MG63 (cell line): ENCODE data around the gene RHBDD3. TPM values are rescaled to one million over a fixed set of nuclear protein-coding genes. Genes with fewer than 3 reads are reported as not detected.

Experiments
- DNase-seq: peaks from one replicate; pipeline ENCODE4 v3.0.0-alpha.2; 2020
- H3K27me3 ChIP-seq: fragments of 250-450 bp; sonication (Bioruptor Pico); 2 replicates; pipeline ENCODE4 v1.5.1; 2020; ENCODE audit warnings: mild to moderate bottlenecking, moderate library complexity
- H3K36me3 ChIP-seq: fragments of 250-450 bp; sonication (Bioruptor Pico); 2 replicates; pipeline ENCODE4 v1.5.1; 2020; ENCODE audit warnings: mild to moderate bottlenecking, moderate library complexity
- H3K4me3 ChIP-seq: fragments of 250-450 bp; sonication (Bioruptor Pico); 2 replicates; pipeline ENCODE4 v1.5.1; 2020; ENCODE audit warnings: mild to moderate bottlenecking, moderate library complexity
- H3K9me3 ChIP-seq: fragments of 250-450 bp; sonication (Bioruptor Pico); 2 replicates; pipeline ENCODE4 v1.5.1; 2020; ENCODE audit warnings: mild to moderate bottlenecking, moderate library complexity
- total RNA-seq: library from RNA; depleted of rRNA; stranded (reverse); fragments of >200 nt; shearing (Covaris generic); gene quantifications from 2 replicates; pipeline ENCODE4 v1.2.3, GENCODE V29; 2014; ENCODE audit warnings: low replicate concordance

RHBDD3 gene
- total RNA-seq, 1 experiment from 2014 or later = 46.7 TPM

DNA sequence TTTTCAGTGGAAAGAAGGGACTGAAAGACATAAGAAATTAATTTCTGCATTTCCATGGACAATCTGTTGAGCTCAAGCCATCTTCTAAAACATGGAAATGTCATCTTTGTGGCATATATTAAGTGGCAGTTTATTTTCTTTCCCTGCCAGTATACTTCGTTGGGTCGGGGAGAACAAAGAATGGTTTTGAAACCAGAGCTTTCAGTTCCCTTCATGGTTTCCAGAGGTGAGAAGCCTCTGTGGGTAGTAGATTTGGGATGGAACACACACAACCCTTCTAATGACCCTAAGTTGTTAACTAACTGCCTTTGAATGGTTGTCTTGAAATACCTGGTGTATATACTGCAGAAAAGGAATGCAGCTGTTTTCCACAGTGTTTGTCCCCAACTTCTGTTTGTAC is 21.1 kb upstream of the RHBDD3 start:
- H3K36me3 ChIP-seq = peaks cover 93% of the 10 kb centered on the region
- no peaks in the 10 kb centered on the region for H3K27me3 ChIP-seq
- no peaks in the 10 kb centered on the region for H3K9me3 ChIP-seq
- no peak for DNase-seq
- H3K4me3 ChIP-seq = no peak overlapping the region

DNA sequence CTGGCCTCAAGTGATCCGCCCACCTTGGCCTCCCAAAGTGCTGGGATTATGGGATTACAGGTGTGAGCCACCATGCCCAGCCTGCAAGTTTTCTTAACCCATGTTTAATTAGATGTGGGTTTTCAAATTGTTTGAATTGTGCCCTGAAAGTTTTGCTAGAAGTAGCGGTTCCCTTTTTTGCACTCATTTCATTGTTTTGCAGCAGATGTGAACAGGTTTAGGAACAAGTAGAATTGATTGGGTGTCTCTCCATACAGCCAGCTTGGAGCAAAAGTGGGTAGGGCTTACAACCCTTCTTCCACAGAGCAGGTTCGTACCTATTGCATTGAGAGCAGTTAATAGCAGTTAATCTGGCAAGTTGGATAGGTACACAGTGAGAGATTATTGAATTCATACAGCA is 16.4 kb upstream of the RHBDD3 start:
- no peak for DNase-seq
- Histone ChIP-seq H3K4me3 (no peak overlapping the region), H3K9me3 (no peaks in the 10 kb centered on the region), H3K36me3 (peaks cover 91% of the 10 kb centered on the region), H3K27me3 (no peaks in the 10 kb centered on the region)

- no peak for DNase-seq
- Histone ChIP-seq H3K4me3 (no peak overlapping the region), H3K9me3 (no peaks in the 10 kb centered on the region), H3K27me3 (no peaks in the 10 kb centered on the region), H3K36me3 (peaks cover 97% of the 10 kb centered on the region)
Observed at GRCh38 chr22:29277927-29278326, 10.1 kb upstream of the RHBDD3 start.

GRCh38 chr22:29275819-29276565 is 8.2 kb upstream of the RHBDD3 start:
- Histone ChIP-seq H3K4me3 (no peak overlapping the region), H3K9me3 (no peaks in the 10 kb centered on the region), H3K27me3 (no peaks in the 10 kb centered on the region), H3K36me3 (peaks cover 97% of the 10 kb centered on the region)
- no peak for DNase-seq

- Histone ChIP-seq H3K4me3 (no peak overlapping the region), H3K9me3 (no peaks in the 10 kb centered on the region), H3K27me3 (no peaks in the 10 kb centered on the region), H3K36me3 (peaks cover 100% of the 10 kb centered on the region)
- DNase-seq = no peak
Observed at GRCh38 chr22:29275167-29275566, 7.4 kb upstream of the RHBDD3 start.

GRCh38 chr22:29272624-29273023 is 4.8 kb upstream of the RHBDD3 start:
- no peaks in the 10 kb centered on the region for H3K9me3 ChIP-seq
- H3K4me3 ChIP-seq = no peak overlapping the region
- no peak for DNase-seq
- H3K36me3 ChIP-seq = peaks cover 93% of the 10 kb centered on the region
- H3K27me3 ChIP-seq = no peaks in the 10 kb centered on the region

DNA sequence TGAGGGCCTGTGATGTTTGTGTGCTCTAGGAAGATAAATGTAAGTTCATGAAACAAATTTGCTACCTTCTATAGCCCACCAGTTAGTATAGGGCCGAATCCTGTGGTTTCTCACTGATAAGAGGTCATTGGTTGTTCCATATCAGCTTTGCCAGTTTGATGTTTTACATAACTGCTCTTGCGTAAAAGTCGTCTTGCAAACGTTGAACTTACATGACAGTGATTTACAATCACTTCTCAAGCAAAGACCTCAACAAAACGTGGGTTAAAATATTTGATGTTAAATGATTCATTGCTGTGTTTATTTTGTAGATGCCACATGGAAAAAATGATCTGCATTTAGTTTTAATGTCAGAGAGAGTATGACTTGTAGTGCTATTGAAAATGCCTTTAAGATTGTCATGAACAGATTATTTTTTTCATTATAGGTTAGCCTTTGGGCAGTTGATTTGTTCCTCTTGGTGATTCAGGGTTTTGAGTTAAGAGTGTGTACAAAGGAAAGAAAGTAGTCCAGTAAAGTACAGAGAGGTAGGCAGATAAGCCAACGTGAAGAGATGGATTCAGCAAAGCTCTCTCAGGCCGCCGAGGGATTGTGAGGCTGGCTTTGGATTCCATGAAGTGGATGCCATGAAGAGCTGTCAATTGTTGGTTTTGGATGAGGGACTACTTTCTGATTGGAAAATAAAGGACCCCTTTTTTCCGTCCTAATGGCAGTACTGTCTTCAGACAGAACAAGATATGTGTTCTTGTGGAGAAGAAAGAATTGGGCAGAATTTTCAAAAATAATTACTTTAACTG is 2.9 kb upstream of the RHBDD3 start:
- Histone ChIP-seq H3K36me3 (peaks cover 82% of the 10 kb centered on the region), H3K9me3 (no peaks in the 10 kb centered on the region), H3K4me3 (peak overlapping the region; percentile 88), H3K27me3 (no peaks in the 10 kb centered on the region)
- DNase-seq = no peak

GRCh38 chr22:29269731-29270474 is 2.1 kb upstream of the RHBDD3 start:
- DNase-seq = no peak
- peaks cover 82% of the 10 kb centered on the region for H3K36me3 ChIP-seq
- no peaks in the 10 kb centered on the region for H3K27me3 ChIP-seq

DNA sequence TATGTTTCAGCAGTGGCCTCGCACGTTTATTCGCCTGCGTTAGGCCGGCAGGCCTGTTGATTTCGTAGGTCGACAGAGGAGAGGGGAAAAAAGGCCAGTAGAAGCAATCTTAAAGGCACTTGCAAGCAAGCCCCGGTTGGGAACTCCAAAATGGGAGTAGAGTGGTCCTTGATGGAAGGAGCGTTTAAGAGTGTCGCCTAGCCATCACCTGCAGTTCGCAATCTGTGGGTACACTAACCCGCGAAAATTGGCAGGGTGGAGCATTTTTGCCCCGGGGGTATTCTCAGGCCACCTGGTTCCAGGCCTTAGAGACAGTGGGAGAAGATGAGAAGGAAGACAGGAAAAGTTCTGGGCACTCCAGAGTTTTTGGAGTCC is 1.4 kb upstream of the RHBDD3 start:
- Histone ChIP-seq H3K9me3 (no peaks in the 10 kb centered on the region), H3K4me3 (peak overlapping the region; percentile 88), H3K36me3 (peaks cover 80% of the 10 kb centered on the region), H3K27me3 (no peaks in the 10 kb centered on the region)
- DNase-seq = no peak

More at GRCh38 chr22:29269731-29270474, 2.1 kb upstream of the RHBDD3 start:
- H3K9me3 ChIP-seq = no peaks in the 10 kb centered on the region
- H3K4me3 ChIP-seq = peak overlapping the region; percentile 88

DNA sequence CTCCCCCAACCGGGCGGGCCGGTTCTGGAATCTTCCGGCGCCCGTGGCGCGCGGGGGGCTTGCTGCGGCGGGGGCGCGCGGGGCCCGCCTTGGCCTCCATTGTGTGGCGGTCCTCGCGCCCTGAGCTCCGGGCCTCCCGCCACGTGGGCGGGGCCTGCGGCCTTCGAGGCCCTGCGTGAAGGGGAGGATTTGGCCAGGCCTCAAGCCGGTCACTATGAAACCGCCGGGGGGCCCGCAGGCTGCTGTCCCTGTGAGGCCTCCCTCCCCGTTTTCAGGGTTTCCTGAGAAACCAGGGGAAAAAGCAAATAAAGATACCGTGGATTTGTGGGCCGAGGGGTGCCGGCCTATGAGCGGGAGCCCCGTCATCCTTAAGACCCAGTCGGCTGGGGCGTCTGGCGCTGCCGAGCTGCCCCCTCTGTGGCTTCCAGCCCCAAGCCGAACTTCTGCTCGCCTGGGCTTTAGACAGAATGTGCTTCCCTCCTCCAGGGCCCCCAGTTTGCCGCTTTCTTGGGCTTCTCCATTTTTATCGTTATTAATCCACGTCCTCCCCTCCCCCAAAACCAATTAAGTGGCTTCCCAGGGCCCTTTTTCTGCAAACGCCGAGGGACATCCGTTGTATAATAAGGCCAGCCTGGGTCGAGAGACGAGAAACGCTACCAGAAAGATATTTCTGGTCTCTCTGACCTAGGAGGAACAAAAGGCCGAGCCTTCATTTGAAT is 889 bp upstream of the RHBDD3 start:
- Histone ChIP-seq H3K4me3 (peak overlapping the region; percentile 88), H3K9me3 (no peaks in the 10 kb centered on the region), H3K27me3 (no peaks in the 10 kb centered on the region), H3K36me3 (peaks cover 77% of the 10 kb centered on the region)
- peak; percentile 77 for DNase-seq

GRCh38 chr22:29267462-29267857 is 321 bp downstream of the RHBDD3 start:
- Histone ChIP-seq H3K27me3 (no peaks in the 10 kb centered on the region), H3K4me3 (peak overlapping the region; percentile 88), H3K9me3 (no peaks in the 10 kb centered on the region), H3K36me3 (peaks cover 65% of the 10 kb centered on the region)
- no peak for DNase-seq

- peak overlapping the region; percentile 88 for H3K4me3 ChIP-seq
- H3K27me3 ChIP-seq = no peaks in the 10 kb centered on the region
- peaks cover 58% of the 10 kb centered on the region for H3K36me3 ChIP-seq
- peak; percentile 52 for DNase-seq
- H3K9me3 ChIP-seq = no peaks in the 10 kb centered on the region
Observed at GRCh38 chr22:29266564-29267461, 968 bp downstream of the RHBDD3 start.

GRCh38 chr22:29265929-29266328 is 1.9 kb downstream of the RHBDD3 start:
- peak overlapping the region; percentile 88 for H3K4me3 ChIP-seq
- peaks cover 50% of the 10 kb centered on the region for H3K36me3 ChIP-seq
- H3K9me3 ChIP-seq = no peaks in the 10 kb centered on the region
- H3K27me3 ChIP-seq = no peaks in the 10 kb centered on the region
- DNase-seq = no peak

- H3K27me3 ChIP-seq = no peaks in the 10 kb centered on the region
- no peak overlapping the region for H3K4me3 ChIP-seq
- no peak for DNase-seq
- H3K36me3 ChIP-seq = peaks cover 43% of the 10 kb centered on the region
- H3K9me3 ChIP-seq = no peaks in the 10 kb centered on the region
Observed at GRCh38 chr22:29265305-29265704, 2.5 kb downstream of the RHBDD3 start.

GRCh38 chr22:29263791-29264276 is 3.9 kb downstream of the RHBDD3 start:
- Histone ChIP-seq H3K27me3 (no peaks in the 10 kb centered on the region), H3K9me3 (no peaks in the 10 kb centered on the region), H3K4me3 (no peak overlapping the region), H3K36me3 (peaks cover 29% of the 10 kb centered on the region)
- no peak for DNase-seq
